Measurements from ENCODE around the gene EMP2.
"Not testable (repeated sequence)": the region's sequence is repeated elsewhere in the genome, so short reads cannot be mapped to it uniquely, and the experiment has no call there.

The EMP2 gene

DNA sequence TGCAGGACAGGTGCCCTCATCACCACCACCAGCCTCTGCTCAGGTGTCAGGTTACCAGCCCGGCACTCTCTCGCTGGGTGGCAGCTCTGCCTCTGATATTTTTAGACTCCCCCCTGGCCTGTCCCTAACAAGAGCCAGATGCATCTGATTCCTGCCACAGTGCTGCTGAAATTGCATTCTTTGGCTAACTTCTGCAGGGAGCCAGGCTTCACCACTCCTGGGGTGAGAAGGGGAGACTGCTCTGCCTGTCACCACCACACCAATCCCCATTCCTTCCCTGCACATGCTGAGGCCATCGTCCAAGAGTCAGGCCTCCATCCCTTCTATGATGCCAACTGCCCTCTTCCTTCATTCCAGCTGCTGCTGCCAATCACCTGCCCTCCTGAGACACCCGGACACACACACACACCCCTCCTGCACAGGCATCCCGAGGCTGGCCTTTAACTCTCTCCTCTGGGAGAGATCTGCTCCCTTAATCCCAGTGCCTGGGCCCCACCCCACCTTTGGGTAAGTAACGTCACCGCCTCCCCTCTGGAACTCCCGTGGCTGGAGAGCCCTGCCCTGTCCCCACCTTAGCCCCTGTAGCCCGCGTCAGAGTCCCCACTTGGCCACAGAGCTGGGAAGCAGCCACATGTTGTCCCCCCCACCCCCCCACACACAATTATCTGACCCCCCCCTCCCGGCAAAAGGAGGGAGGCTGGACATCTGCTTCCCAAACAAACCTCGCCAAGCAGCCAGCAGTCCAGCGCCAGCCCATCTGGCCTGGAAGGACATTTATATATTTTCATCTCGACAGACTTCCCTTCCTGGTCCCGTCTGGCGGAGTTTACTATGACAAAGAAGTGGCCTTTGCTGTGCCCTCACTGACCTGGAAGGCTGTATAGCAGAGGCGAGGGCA, 2.8 kb downstream of the EMP2 start:
- peak; percentile 67 for DNase-seq

DNA sequence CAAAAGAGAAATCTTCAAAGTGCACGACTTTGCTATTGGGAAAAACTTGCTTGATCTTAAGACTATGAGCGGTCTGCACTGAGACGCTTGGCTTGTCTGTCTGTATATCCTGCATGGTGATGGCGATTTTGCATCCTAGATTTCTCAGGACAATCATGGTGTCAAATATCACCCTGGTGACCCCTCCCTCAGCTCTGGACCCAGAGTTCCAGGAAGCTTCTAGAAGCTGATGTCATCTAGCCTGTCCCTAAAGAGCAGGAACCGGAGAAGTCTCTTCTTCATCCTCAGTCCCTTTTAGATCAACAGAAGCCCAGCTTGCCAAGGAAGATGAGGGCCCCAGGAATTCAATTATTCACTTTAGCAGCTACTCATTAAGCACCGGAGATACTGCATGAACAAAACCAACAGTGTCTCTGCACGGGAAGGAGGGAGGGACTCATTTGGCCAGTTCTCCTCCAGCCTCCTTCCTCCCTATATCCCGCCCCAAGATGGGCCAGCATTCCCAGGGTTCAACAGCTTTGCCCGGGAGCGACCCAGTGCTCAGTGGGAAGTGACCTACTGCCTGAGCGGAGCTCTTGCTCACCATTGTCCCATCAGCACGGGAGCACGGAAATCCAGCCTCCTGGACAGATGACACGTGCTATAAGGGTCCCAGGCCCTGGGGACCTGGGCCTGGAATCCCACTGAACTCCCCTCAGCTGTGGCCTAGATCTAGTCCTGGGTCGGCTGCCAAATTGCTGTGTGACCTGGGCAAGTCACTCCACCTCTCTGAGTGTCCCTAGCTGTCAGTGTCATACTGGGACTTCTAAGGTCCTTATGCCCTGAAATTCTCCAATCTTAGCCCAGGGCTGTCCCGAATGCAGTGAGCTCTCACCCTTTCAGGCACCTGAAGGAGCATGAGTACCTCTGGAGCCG, 3.8 kb downstream of the EMP2 start:
- peak; percentile 62 for DNase-seq

DNA sequence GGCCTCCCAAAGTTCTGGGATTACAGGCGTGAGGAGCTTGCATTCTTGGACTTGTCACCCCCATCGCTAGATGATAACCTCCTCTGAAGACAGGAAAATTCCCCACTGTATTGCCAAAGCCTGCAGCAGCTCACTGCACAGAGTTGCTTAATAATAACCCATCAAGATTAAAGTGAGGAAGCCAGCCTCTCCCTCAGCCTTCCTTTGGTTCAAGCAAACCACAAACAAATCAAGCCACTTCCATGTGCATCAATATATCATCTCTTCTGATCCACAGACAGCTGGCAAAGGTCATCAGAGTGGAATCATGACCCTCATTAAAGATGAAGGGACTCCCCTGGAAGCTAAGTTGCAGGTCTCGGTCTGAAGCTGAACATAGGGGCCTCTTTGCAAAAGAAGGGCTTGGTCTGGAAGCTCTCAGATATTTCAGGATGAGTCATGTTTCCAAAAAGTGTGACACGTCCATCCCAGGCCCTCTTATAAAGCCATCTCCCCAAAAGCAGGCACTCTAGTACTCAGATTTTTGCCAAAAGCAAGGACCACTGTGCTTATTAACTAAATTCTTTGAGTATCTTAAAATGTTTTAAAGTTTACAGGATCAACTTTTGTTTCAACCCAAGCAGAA, 4.8 kb downstream of the EMP2 start:
- no peak for DNase-seq

DNA sequence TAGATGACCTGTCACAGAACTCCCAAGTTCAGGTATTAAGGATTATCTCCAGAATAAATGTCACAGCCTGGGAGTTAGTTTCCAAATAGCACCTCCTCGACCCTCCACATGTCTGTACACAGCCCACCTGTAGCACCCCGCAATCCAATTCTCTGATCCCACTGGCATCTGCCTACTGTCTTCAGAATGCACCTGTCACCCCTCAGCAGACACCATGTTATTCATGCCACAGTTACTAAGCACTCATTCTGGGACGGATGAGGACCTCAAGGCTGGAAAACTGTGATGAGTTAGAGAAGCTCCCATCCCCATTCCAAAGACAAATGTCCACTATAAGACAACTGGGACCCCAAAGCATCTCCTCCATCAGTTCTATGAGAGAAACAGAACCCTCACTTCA, 7.8 kb downstream of the EMP2 start:
- DNase-seq, result no peak

DNA sequence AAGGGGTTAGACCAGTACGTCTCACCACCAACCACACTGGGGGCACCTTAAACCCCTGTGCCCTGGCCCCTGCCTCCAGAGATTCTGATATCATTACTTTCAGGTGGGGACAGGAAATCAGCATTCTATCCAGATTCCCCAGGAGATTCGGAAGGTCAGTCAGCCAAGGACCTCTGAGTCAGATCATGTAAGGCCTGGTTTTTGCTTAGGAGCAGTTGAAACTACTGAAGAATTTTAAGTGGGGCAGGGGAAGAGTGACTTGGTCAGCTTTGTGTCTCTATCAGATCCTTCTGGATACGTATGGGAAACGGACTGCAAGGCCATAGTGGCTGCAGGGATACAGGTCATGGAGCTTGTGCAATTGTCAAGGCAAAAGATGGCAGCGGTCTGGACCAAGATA, 9.0 kb downstream of the EMP2 start:
- DNase-seq, result peak; percentile 61

DNA sequence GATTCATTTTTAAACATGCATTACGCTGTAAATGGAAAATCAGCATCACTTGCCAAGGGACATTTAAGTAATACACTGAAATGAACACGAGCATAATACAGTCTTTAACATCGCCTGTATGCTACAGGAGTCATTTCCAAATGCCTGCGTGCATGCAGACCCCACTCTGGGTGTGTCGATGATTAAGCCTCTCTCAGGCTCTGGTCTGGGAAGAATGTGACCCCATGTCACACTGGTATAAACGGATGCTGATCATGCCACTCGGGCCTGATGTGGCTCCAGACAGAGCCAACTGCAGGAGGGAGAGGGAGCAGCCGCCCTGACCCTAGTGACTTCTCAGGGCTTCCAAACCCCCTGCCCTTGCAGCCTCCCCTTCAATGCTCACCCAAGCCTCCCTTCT, 10.8 kb downstream of the EMP2 start:
- no peak for DNase-seq

DNA sequence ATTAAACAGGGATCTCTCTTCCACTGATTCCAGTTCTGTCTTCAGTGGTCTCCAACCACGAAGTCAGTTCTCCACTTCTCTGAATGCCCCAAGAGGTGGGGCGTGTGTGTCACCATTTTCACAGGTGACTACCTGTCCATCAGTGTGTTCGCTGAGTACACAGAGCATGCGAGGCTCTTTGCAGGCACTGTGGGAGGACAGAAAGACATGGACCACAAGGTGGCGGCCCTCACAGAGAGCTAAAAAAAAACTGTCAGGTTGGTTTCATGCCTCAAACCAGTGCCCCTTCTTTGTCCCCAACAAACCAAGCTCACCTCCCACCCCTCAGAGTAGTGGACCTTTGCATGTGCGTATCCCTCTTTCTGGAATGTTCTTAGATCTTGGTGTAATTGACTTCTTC, 13.8 kb downstream of the EMP2 start:
- DNase-seq, result no peak

DNA sequence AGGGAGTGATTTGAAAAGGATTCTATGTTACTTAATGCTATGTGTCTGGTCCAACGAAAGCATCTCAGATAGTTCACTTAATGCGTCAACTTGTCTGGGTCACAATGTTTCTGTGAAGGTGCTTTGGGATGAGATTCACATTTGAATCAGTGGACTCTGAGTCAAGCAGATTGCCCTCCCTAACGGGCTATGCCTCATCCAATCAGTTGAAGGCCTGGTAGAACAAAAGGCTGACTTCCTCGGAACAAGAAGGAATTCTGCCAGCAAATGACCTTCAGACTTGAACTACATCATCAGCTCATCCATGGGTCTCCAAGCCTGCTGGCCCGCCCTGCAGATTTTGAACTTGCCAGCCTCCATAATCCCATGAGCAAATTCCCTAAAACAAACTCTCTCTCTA, 15.2 kb downstream of the EMP2 start:
- no peak for DNase-seq

DNA sequence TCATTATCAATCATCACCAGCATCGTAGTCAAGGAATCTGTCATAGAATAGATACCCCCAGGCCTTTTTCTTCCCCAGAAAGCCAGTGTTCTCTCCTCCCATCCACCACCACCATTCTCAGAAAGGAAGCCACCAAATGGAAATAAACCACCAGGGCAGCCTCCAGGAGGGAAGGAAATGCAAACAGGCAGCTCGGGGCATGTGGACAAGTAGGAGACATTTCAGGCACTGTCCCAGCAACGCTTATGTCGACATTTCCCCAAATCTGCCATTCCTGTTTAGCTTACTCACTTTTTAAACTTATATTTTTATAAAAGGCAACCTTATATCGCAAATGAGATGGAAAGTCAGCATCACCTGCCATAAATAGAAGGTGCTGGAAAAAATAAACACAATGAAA, 15.8 kb downstream of the EMP2 start:
- DNase-seq, result no peak

DNA sequence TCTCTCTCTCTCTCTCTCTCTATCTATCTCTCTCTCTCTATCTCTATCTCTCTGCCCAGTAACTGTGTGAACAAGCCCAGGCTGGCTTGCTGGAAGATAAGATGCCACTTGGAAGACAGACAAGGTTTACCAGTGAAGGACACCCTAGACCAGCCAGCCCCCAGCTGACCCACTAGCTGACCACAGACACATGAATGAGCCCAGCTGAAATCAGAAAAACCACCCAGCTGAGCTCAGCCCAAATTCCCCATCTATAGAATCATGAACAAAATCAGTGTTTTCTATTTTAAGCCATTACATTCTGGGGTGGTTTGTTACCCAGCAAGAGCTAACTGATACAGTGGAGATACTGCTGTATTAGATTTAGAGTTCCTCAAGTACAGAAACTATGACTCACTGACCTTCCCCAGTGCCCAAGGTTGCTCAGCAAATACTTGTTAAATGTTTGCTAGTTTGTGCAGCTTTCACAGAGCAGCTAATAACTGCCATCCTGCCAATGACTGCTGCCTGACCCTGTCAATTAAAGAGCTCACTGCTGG, 18.0 kb downstream of the EMP2 start:
- no peak for DNase-seq

DNA sequence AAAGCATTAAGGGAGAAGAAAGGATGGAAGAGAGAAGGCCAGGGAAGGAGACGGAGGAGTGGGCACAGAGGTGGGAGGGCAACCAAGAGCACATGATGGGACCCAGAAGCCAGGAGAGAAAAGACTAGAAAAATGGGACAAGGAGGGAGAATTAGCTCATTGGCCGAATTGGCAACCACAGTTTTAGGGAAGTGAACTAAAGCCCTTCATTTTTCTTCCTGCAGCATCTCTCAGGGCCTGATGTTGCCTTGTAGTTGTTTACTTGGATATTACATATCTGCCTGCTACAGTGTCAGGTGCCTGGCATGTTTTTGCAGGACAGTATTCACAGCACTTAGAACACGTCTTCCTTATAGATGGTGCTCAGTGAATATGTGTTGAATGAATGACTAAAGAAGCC, 19.0 kb downstream of the EMP2 start:
- DNase-seq, result no peak

DNA sequence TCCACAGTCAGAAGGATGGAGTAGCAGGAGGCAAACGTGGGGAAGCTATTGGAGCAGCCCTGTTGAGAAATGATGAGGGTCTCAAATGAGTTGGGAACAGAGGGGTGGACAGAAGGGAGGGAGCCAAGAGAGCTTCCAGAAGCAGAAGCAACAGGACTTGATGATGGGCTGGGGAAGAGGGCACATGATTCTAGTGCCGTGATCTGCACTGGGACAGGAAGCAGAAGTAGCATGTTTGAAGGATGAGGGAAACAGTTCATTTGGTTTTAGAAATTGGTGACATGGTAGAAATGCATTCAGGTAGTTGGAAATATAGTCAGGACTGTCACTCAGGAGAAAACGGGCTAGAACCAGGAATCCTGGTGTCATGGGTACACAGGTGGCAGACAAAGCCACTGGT, 19.4 kb downstream of the EMP2 start:
- no peak for DNase-seq

DNA sequence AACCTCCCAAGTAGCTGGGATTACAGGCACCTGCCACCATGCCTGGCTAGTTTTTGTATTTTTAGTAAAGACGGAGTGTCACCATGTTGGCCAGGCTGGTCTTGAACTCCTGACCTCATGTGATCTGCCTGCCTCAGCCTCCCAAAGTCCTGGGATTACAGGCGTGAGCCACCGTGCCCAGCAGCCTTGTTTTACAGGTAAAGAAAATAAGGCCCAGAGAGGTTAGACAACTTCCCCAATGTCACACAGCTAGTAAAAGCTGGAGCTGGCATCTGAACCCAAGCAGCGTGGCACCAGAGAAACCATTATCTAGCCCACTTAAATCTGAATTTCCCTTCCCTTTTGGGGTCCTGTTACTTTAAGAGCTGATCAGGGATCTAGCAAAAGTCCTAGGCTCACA, 20.6 kb downstream of the EMP2 start:
- DNase-seq, result not testable (repeated sequence)

DNA sequence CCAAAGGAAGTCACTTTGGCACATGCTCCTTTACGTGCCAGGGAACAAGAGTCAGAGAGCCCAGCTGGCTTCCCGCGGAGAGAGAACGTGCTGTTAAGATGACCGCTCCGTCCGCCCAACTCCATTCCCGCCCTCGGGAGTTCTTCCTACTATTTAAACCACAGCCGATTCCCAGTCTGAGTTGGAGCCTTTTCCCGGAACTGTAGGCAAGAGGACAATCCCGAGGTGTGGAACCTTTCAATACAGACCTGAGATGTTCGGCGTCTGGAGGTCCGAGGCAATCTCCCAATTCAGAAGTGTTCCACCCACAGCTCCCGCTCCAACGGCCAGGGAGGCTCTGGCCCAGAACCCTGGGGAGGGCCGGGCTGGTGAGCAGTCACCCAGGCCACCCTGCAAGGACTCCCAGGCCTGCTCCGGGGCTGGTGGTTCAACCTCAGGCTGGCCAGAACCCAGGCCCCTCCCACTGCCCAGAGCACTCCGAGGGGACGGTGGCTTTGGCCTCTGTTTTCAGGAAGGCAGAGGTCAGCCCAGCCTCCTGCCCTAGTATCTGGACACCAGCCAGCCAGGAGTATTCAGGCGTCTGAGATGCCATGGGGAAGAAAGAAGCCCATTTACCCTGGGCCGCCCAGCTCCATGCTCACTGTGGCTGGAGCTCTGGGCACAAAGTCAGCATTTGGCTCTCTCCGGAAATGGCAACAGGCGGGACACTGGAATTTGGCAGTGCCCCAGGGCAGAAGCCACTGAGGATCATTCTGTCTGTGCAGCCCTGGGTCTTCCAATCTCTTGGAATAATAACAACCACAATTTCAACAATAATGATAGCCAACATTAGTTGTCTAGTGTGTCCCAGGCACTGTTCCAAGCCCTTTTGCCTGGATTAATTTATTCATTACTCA, 21.4 kb downstream of the EMP2 start:
- no peak for DNase-seq

DNA sequence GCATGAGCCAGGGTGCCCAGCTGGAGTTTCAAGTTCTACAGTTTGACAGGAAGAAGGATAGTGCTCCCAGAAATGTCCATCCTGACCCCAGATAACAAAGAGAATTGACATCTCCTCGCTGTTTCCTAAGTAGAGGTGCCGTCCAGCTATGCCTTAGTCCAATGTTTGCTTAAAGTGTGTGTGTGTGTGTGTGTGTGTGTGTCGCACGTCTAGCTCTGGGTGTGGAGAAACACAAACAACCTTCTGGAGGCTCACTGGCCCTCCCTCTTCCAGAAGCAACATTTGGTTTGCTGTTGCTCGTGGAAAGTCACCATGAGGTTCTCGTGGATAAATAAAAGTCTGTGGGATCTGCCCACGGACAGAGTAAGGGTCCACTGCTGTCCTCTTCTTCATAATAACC, 22.1 kb downstream of the EMP2 start:
- no peak for DNase-seq

DNA sequence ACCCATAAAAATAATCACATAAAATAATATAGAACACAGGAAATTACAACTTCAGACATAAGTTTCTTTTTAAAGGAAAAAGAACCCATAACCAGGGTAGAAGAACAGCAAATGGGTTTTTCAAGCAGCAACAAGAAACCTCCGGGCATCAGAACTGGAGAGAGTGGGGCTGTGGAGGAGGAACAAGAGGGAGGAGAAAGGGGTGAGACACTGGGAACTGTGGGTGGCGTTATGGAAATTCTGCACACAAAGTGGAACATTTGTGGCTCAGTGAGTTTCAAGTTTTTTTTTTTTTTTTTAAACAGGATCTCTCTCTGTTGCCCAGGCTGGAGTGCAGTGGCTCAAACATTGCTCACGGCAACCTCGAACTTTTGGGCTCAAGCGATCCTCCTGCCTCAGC, 22.6 kb downstream of the EMP2 start:
- no peak for DNase-seq

DNA sequence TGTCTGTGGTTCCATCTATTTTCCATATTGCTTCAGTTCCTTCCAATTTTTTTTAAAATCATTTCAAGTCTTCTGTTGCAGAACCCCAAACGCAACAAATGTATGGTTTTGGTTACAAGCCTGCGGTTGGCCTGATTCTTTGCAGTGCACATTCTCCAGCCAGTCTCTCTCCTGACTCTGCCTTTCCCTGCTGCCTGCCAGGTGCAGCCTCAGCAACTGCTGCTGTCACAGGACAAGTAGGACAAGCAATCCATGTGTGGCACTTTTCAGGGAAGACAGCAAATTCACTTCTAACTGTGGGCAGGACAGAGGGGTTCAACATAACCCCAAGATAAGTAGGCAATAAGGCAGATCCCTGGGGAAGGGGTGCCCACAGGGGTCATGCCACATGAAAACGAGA, 24.2 kb downstream of the EMP2 start:
- DNase-seq, result no peak

DNA sequence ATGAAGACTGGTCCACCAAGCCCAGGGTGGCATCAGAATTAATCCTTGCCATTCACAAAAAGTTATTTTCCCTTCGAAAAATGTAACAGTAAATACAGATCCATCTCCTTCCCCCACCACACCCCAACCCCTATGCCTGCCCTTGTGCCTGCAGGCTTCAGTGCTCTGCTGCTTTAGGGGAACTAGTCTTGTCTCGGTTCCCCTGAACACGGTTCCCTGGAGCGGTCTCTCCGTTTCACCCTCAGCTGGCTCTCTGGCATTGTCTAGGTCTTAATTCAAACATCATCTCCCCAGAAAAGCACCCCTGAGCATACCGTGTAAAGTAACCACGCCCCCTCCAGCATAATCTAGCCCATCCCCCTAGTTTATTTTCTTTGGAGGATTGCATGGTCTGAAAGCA, 25.8 kb downstream of the EMP2 start:
- no peak for DNase-seq

DNA sequence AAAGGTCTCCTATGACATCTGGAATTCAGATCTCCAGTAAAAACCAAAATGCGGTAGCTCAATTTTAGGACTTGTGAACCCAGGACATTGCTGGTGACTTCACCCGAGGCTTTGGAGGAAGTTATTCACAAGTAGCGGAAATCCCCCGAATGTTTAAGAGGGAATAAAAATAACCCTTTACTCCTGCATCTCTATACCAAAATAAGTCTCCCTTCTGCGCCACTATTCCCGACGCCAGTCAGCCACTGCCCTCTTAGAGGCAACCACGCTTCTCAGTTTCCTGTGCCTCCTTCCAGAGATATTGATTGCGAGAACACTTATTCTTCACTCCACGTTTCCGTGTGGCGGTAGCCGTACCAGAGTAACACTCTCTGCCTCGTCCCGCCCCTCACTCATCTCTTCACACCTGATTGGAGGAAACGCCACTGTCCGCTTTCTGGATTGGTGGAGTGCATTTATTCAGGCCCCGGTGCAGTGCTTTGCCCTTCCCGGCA, 27.4 kb downstream of the EMP2 start:
- peak; percentile 63 for DNase-seq

DNA sequence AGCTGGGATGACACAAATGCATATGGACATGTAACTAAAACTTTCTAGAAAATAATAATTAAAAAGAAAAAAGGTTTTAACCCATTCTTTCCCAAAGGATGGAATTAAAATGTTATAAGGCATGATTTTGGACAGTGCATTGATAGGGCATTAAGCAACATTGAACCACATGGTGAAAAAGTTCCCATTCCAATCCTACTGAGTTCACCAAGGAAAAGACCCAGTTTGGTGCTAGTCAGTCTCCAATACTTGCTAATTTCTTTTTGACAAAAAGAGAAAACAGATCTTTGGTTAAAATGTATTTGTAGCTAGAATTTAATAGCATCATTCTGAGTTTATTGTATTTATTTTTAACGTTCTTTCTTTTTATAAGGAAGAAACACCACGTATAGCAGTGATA, 28.1 kb downstream of the EMP2 start:
- no peak for DNase-seq

DNA sequence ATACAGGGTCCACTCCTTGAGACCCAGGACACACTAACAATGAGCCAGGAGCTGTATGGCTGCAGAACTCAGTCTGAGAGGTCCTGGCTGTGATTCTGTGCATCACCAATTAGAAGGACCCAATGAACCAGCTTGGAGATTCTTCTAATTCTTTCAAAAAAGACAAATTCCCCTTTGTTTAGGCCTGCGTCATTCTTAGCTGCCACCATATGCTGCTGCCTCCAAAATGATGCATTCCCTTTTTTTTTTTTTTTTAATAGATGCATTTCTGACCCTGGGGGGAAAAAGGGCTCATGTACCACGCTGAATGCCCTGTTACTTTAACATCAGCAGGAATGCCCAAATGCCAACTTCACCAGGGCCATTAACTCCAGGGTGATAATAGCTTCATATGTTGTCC, 28.5 kb downstream of the EMP2 start:
- DNase-seq, result no peak

DNA sequence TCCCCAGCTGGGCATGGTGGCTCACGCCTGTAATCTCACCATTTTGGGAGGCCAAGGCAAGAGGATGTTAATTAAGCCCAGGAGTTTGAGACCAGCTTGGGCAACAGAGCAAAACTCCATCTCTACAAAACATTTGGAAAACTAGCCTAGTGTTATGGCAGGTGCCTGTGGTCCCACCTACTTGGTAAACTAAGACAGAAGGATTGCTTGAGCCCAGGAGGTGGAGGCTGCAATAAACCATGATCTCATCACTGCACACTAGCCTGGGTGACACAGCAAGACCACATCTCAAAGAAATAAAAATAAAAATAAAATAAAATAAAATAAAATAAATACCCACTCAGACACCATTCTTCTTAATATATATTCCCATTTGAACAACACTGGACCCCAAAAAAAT, 32.0 kb downstream of the EMP2 start:
- no peak for DNase-seq

Measured in islet precursor cell (in vitro differentiated cells).